Keratinocyte (primary cell): ENCODE data around the gene MRPL53.

Experiments used
- EZH2 ChIP-seq: IDR thresholded peaks from one replicate; pipeline ENCODE4 v1.6.1; 2012; ENCODE audit warnings: inconsistent platforms, mild to moderate bottlenecking, low read length, moderate library complexity
- TF ChIP-seq, protein P1 (sequence below), 3 experiments: IDR thresholded peaks in 1 of 3; conservative IDR thresholded peaks in 1 of 3; optimal IDR thresholded peaks in 1 of 3; 2 replicates in 2 of 3; 3 replicates in 1 of 3; pipeline versions ENCODE3 to v1.5.1; 2011; ENCODE audit warnings: low read length in 3 of 3, mild to moderate bottlenecking in 3 of 3, moderate library complexity in 2 of 3, control low read depth in 1 of 3, inconsistent platforms in 1 of 3; ENCODE audit not compliant: insufficient read depth in 2 of 3; ENCODE audit errors: extremely low read depth in 1 of 3

DNA sequence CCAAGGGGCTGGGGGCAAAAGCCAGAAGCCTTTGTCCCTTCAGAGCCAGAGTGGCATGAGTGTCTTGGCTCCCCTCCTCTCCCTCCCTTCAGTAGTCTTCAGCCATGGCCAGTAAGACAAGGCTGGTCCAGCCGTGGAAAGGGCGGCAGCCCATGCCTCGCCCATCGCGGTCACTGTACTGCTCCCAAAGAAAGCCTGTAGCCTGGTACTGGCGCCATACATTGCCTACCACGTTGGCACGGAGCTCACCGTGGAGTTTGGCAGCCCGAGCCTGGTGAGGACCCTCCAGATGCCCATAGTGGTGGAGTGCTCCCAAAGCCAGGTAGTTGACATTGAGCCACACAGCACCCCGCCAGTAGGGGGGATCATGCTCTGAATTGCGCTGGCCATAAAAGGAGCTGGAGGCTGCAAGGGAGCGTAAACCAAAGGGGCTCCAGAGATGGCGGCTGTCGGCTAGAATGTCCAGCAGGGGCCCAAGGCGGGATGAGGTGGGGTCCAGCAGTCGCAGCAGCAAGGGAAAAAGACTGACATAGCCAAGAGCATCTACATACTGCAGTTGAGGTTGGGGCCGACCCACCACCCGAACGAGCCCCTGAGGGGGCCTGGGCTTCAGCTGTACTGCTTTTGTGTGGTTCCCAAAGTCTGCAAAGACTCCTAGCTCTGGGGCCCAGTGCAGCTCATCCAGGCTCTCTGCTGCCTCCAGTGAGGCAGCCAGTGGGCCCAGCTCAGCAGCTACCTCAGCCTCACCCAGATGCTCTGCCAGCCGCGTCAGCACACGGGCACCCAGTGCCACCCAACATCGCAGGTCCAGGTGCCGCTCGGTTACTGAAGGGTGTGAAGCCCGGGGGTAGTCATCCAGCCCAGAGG lies 11.1 kb downstream of the MRPL53 start:
- TF ChIP-seq, protein P1, sequence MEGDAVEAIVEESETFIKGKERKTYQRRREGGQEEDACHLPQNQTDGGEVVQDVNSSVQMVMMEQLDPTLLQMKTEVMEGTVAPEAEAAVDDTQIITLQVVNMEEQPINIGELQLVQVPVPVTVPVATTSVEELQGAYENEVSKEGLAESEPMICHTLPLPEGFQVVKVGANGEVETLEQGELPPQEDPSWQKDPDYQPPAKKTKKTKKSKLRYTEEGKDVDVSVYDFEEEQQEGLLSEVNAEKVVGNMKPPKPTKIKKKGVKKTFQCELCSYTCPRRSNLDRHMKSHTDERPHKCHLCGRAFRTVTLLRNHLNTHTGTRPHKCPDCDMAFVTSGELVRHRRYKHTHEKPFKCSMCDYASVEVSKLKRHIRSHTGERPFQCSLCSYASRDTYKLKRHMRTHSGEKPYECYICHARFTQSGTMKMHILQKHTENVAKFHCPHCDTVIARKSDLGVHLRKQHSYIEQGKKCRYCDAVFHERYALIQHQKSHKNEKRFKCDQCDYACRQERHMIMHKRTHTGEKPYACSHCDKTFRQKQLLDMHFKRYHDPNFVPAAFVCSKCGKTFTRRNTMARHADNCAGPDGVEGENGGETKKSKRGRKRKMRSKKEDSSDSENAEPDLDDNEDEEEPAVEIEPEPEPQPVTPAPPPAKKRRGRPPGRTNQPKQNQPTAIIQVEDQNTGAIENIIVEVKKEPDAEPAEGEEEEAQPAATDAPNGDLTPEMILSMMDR (optimal IDR thresholded peaks at IDR 0.05 in 1 of 3, IDR thresholded peaks at IDR 0.05 in 1 of 3, conservative IDR thresholded peaks at IDR 0.05 in 1 of 3; ENCODE audit: extremely low read depth in 1 of 3, insufficient read depth in 2 of 3, low read length in 3 of 3) = peak in 1 of 3 experiments; percentile 39
- no peak for TF ChIP-seq EZH2
